Omental fat pad (tissue), 4 donors: ENCODE results near the gene AGMO. TPM values are rescaled to one million over a fixed set of nuclear protein-coding genes. Genes with fewer than 3 reads are reported as not detected.

Experiments
- ATAC-seq: fragments of 150-250 bp; one replicate; pipeline ENCODE4 v1.9.1; 2016; ENCODE audit warnings: mild to moderate bottlenecking, moderate library complexity; ENCODE audit not compliant: low FRiP score
- DNase-seq: peaks from one replicate; pipeline ENCODE4 v3.0.0-alpha.2; 2019; ENCODE audit warnings: low spot score
- CTCF ChIP-seq, 3 donors: fragments of 450-650 bp; IDR thresholded peaks; one replicate each; pipeline ENCODE4 v1.5.1; 2016 to 2017; ENCODE audit warnings: antibody characterized with exemption in 3 of 3, mild to moderate bottlenecking in 3 of 3, moderate library complexity in 2 of 3
- total RNA-seq, 4 donors: library from RNA; depleted of rRNA; stranded (reverse); fragments of >200 nt; gene quantifications; one replicate each; pipeline ENCODE4 v1.1.0, GENCODE V29; 2016

Gene AGMO
- total RNA-seq, 4 donors from 2014 or later, result 2.2 to 21.1 (median 3.9) TPM

DNA sequence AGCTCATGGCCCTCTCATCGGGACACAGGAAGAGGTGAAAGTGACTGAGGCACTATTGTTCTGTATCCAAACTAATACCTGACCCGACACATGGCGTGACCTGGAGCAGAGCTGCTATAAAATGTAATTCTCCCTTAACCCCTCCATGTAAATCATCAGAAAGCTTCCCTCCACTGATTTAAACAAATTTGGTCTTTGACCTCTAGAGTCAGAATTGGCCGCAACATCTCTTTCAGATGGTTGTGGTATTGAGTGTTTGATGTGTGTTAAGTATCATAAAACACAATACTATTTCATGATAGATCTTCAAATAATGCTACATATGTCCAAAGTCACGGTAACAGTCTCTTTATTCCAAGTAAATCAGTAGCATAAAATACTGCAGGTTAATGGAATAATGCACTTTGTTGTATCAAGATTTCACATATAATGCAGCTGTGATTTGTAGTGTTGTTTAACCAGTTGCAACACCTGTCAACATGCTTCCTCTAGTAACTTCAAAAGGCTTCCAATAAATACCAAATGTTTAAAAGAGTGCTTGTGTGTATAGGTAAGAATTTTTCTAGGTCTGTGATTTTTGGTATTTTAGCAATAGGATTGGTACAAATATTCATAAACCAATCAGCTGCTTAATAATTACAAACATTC, 144.3 kb downstream of the AGMO start:
- no peak for ATAC-seq
- DNase-seq, result no peak
- TF ChIP-seq CTCF (IDR thresholded peaks at IDR 0.05), result no peak

GRCh38 chr7:15411019-15411418, 150.8 kb downstream of the AGMO start:
- no peak for TF ChIP-seq CTCF (IDR thresholded peaks at IDR 0.05)
- ATAC-seq, result no peak
- no peak for DNase-seq

DNA sequence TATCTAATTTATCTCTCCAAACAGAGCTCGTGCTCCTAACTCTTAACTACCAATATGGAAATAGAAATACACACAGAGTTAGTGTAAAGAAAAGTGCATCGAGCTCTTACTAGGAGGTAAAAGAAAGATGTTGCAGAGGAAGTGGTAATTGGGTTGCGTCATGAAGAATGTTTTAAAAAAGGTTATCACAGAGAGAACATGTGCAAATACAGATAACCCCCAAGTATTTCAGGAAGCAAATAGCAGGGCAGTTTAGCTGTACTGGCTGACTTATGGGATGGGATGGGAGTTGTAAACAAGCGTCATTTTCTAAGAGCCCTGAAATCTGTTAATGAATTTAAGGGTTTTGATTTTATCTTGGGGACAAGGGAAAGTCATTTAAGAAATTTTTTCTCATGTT, 153.9 kb downstream of the AGMO start:
- DNase-seq, result no peak
- no peak for TF ChIP-seq CTCF (IDR thresholded peaks at IDR 0.05)
- ATAC-seq, result no peak

DNA sequence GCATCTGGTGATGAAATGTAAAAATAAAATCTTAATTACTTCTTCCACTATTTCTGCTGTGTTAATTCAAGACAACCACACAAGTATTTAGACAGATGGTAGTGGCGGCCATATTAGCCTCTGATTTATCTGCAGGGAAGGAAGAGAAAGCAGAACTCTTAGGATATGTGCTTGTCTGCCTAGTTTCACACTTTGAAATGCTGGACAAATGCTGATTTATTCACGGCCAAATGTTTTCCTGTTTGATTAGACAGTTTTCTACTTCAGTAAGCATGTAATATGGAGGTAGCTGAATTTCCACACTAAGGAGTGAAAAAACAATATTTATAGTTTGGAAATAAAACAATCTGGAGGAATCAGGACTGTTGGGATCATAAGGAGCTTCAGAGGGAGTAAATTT, 158.1 kb downstream of the AGMO start:
- DNase-seq (no peak), ATAC-seq (no peak)
- no peak for TF ChIP-seq CTCF (IDR thresholded peaks at IDR 0.05)

GRCh38 chr7:15403315-15403714, 158.5 kb downstream of the AGMO start:
- DNase-seq, result no peak
- no peak for TF ChIP-seq CTCF (IDR thresholded peaks at IDR 0.05)
- ATAC-seq, result no peak

DNA sequence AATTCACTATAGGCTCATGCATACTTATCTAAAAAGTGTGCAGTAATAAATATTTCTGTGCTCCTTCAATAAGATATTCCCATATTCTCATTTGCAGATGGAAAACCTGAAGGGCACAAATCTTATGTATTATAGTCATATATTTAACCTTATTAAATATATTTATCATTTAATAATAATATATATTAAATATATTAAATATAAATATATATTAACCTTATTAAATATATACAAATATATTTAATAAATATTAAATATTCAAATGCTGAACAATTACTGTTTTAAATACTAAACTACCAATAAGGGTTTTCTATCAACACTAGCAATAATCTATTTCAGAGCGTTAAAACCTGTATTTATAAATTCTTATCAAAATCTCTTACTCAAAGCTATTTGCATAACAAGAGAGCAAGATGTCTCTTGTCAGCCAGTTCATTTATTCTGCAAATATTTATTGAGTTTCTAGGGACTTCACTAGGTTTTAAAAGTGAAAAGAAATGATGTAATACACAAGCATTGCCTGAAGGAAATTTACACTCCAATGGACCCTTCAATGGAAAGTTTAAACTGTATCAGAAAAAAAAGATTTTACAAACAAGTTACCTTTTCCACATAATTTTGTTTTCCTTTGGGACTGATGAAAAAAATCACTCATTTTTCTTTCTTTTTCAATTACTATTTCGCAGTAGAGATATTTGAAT, 159.2 kb downstream of the AGMO start:
- no peak for TF ChIP-seq CTCF (IDR thresholded peaks at IDR 0.05)
- DNase-seq, result no peak

GRCh38 chr7:15400440-15400839, 161.4 kb downstream of the AGMO start:
- ATAC-seq, result no peak
- TF ChIP-seq CTCF (IDR thresholded peaks at IDR 0.05), result no peak
- DNase-seq, result no peak

More for the DNA sequence above, 159.2 kb downstream of the AGMO start:
- ATAC-seq, result no peak
